Right ventricle myocardium inferior (tissue), 1 donor: ENCODE measurements around the gene SEZ6. TPM values are rescaled to one million over a fixed set of nuclear protein-coding genes. Genes with fewer than 3 reads are reported as not detected.
A peak's percentile ranks its signal among the peaks of the same experiment; 100 is the strongest.

Experiments
- ATAC-seq: fragments of 200-7000 bp; cut with Tn5 transposase; one replicate; pipeline ENCODE4 v1.9.1; 2020; ENCODE audit warnings: mild to moderate bottlenecking, moderate library complexity
- DNase-seq: peaks from one replicate; pipeline ENCODE4 v3.0.0; 2021; ENCODE audit errors: missing footprints
- intact Hi-C: fragments of 100-400 bp; cut with DNase I; formaldehyde crosslinking; loops from one replicate; pipeline ENCODE4 v1.11.0; 2022
- total RNA-seq: library from RNA; stranded (reverse); fragmentation: NEBNext Ultra II Directional; extraction: Animal tissue kit (Norgen Biotek cat#: 25700); gene quantifications from one replicate; pipeline ENCODE4 v1.2.1, GENCODE V29; 2021
- donor health status: DM: no; HTN: yes; CAD: no; lungs with severe emphysema.

The SEZ6 gene
- total RNA-seq, 1 donor from 2014 or later, result not detected

- DNase-seq (peak; percentile 56), ATAC-seq (no peak)
- intact Hi-C loops, result no loop called here
Observed at GRCh38 chr17:29039764-29040598, 34.1 kb upstream of the SEZ6 start.

GRCh38 chr17:29038085-29038795 lies 32.4 kb upstream of the SEZ6 start:
- peak; percentile 30 for DNase-seq
- ATAC-seq, result no peak
- intact Hi-C loops, result no loop called here

- ATAC-seq (no peak), DNase-seq (no peak)
- intact Hi-C loops, result no loop called here
Observed at GRCh38 chr17:29037739-29038084, 31.9 kb upstream of the SEZ6 start.

GRCh38 chr17:29036584-29036983 lies 30.8 kb upstream of the SEZ6 start:
- no peak for ATAC-seq

GRCh38 chr17:29034510-29034909 lies 28.7 kb upstream of the SEZ6 start:
- no peak for ATAC-seq
- DNase-seq, result no peak
- intact Hi-C loops, result no loop called here

More at GRCh38 chr17:29036584-29036983, 30.8 kb upstream of the SEZ6 start:
- intact Hi-C loops, result no loop called here
- DNase-seq, result peak; percentile 41

- DNase-seq (no peak), ATAC-seq (no peak)
- intact Hi-C loops, result no loop called here
Observed at GRCh38 chr17:29032857-29033197, 27.0 kb upstream of the SEZ6 start.

GRCh38 chr17:29032013-29032856 lies 26.4 kb upstream of the SEZ6 start:
- DNase-seq (no peak), ATAC-seq (no peak)
- intact Hi-C loops, result no loop called here

- no peak for ATAC-seq
- DNase-seq, result no peak
- intact Hi-C loops, result no loop called here
Observed at GRCh38 chr17:29031488-29031887, 25.7 kb upstream of the SEZ6 start.

- DNase-seq (no peak), ATAC-seq (no peak)
- intact Hi-C loops, result no loop called here
Observed at GRCh38 chr17:29024316-29024952, 18.6 kb upstream of the SEZ6 start.

- no peak for ATAC-seq
- no peak for DNase-seq
- intact Hi-C loops, result no loop called here
Observed at GRCh38 chr17:29022074-29022473, 16.2 kb upstream of the SEZ6 start.

GRCh38 chr17:29021226-29021625 lies 15.4 kb upstream of the SEZ6 start:
- intact Hi-C loops, result no loop called here
- no peak for ATAC-seq
- no peak for DNase-seq

- no peak for DNase-seq
- intact Hi-C loops, result no loop called here
- no peak for ATAC-seq
Observed at GRCh38 chr17:29020576-29020975, 14.7 kb upstream of the SEZ6 start.

- DNase-seq (no peak), ATAC-seq (no peak)
- intact Hi-C loops, result no loop called here
Observed at GRCh38 chr17:29019475-29020181, 13.8 kb upstream of the SEZ6 start.

- ATAC-seq (no peak), DNase-seq (no peak)
- intact Hi-C loops, result no loop called here
Observed at GRCh38 chr17:29018788-29019474, 13.1 kb upstream of the SEZ6 start.

- intact Hi-C loops, result no loop called here
- ATAC-seq (no peak), DNase-seq (no peak)
Observed at GRCh38 chr17:29016345-29017210, 10.7 kb upstream of the SEZ6 start.

GRCh38 chr17:29014716-29015115 lies 8.9 kb upstream of the SEZ6 start:
- ATAC-seq (no peak), DNase-seq (no peak)
- intact Hi-C loops, result no loop called here

GRCh38 chr17:29012535-29012934 lies 6.7 kb upstream of the SEZ6 start:
- ATAC-seq, result no peak
- no peak for DNase-seq
- intact Hi-C loops, result no loop called here
